Fibroblast of upper back skin (primary cell): ENCODE results near the gene TSPAN31.

Experiments
- DNase-seq: peaks from one replicate; pipeline ENCODE4 v3.0.0-alpha.2; 2013

The TSPAN31 gene

DNA sequence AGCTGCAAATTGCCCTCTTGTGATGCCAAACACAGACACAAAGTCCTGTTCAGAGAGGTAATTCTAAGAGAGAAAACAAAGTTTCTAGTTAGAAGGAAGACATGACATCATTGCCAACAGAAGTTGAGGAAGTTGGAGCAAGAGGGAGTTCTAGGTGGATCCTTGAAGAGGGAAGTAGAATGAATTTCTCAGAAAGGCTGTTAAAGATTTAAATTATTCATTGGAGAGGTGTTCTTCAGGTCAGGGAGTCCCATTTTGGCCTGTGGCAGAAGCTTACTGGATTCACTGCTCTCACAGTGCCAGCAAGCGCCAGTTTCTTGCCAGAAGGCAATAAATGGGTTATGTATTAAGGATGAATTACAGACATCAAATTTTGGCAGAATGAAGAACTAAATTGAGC is 53.1 kb downstream of the TSPAN31 start:
- DNase-seq: no peak
